Epithelial cell of prostate (primary cell): ENCODE results near the gene SELENOM.

ENCODE experiments used
- DNase-seq: peaks from one replicate; pipeline ENCODE4 v3.0.0-alpha.2; 2011; ENCODE audit warnings: low read depth, low spot score
- H3K27ac ChIP-seq: fragments of 450-650 bp; 2 replicates; pipeline ENCODE4 v1.5.1; 2017; ENCODE audit warnings: mild to moderate bottlenecking

SELENOM gene

GRCh38 chr22:31107178-31107893 lies at the start of gene SELENOM:
TSS of gene SELENOM (minus strand) at chr22:31107568. CDS start at chr22:31107505, 63 bp downstream.
- DNase-seq, result peak; percentile 79
- H3K27ac ChIP-seq, result peak within 1 kb of the TSS; percentile 63

DNA sequence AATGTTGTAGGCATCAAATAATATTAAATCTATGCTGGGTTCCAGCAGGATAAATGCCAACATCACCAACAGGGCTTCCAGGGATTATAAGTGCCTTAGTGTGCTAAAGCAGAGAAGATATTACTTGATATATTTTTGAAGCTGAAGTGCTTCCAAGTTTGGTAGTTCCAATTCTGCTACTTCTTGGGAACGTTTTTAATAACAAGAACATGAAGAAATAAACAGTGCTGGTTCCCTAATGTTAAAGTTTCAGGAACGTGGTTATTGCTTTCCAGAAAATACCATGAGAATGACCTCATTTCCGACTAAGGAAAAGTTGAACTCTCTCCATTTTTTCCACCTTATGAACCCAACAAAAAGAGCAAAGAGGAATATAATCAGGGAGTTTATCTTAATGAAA lies 48.1 kb upstream of the SELENOM start:
- no peak for DNase-seq
- no peak overlapping the region for H3K27ac ChIP-seq

DNA sequence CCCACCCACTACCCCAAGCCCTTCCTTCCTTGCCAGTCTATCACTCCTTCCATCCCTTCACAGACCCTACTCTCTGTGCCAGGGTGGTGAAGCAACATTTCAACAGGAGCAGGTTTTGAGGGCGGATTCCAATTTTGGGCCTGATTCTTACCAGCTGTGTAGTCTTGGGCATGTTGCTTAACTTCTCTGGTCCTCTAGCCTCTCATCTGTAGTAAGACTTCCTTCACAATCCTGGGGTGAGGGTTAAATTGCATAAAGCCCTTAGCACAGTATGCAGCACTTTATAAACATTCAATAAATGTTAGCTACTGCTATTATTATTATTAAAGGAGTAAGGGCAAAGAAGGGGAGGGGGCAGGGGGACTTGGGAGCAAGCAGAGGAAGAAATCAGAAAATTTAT lies 47.6 kb upstream of the SELENOM start:
- no peak for DNase-seq
- H3K27ac ChIP-seq, result no peak overlapping the region

DNA sequence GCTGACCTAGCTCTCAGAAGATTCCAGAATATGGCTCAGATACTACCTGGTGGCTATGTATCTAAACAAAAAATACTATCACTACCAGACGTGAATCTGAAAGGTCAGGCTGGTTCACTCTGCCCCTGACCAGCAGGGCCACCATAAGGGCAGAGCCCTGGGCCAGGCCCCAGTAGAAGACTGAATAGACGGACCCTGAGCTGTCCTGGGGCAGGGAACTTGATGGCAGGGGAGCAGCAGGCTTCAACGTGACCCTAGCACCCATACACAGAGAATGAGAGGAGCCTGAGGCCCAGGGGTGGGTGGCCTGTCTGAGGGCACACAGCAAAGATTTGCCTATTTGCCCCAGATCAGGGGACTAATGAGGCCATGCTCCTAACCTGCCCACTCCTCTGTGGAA lies 46.0 kb upstream of the SELENOM start:
- H3K27ac ChIP-seq, result no peak overlapping the region
- no peak for DNase-seq

DNA sequence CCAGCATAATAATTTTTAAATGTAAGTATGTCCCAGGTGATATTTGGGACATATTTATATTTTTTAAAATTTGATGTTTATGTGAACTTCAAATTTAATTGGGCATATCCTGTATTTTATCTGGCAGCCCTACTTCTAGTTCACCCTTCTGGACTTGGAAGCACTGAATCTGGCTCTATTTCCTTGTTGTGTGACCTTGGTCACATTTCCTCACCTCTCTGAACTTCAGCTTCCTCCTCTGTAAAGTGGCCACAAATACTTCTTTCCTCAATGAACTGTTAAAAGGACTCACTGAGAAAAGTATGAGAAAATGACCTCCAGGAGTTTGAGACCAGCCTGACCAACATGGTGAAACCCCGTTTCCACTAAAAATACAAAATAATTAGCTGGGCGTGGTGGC lies 44.5 kb upstream of the SELENOM start:
- H3K27ac ChIP-seq, result no peak overlapping the region
- DNase-seq, result no peak

GRCh38 chr22:31150615-31151014 lies 43.2 kb upstream of the SELENOM start:
- no peak overlapping the region for H3K27ac ChIP-seq

GRCh38 chr22:31148953-31149627 lies 41.7 kb upstream of the SELENOM start:
- H3K27ac ChIP-seq, result no peak overlapping the region
- DNase-seq, result no peak

More at GRCh38 chr22:31150615-31151014, 43.2 kb upstream of the SELENOM start:
- DNase-seq, result no peak

DNA sequence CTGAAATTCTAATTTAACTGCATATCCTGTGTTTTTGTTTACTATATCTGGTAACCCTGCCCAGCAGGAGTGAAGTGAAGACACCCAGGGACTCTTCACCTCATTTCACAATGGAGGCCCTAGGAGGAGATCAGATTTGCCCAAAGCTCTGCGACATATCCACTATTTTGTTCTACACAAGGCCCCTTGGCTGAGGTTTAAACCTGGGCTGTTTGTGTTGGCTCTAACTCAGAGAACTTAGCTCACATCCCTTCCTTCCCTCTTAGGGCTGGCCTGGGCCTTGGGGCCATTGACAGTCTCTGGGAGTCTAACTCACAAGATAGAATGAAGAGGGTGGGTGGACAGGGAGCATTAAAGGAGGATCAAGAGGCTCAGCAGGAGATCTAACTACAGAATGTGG lies 41.1 kb upstream of the SELENOM start:
- DNase-seq, result no peak
- H3K27ac ChIP-seq, result no peak overlapping the region

GRCh38 chr22:31144223-31144622 lies 36.9 kb upstream of the SELENOM start:
- peak; percentile 34 for DNase-seq
- peak overlapping the region; percentile 45 for H3K27ac ChIP-seq

DNA sequence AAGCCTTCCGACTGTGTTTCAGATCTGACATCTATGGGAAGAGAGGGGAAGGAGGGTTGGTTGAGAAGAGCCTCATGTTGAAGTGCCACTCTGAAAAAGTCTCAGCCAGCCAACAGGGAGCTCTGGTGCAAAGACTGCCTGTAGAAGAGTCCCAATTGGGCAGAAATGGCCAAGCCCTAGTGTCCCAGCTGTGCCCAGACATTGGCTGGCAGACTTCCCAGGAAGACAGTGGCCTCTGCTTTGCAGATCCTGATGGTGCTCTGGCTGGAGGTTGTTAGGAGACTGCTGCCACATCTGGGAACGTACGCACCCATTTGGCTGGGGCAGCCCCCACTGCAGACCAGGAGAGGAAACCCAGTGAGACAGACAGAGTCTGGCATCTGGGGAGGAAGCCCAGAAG lies 36.2 kb upstream of the SELENOM start:
- no peak for DNase-seq
- peak overlapping the region; percentile 45 for H3K27ac ChIP-seq

GRCh38 chr22:31143038-31143437 lies 35.7 kb upstream of the SELENOM start:
- H3K27ac ChIP-seq, result no peak overlapping the region
- DNase-seq, result no peak

GRCh38 chr22:31142285-31142684 lies 34.9 kb upstream of the SELENOM start:
- DNase-seq, result no peak

DNA sequence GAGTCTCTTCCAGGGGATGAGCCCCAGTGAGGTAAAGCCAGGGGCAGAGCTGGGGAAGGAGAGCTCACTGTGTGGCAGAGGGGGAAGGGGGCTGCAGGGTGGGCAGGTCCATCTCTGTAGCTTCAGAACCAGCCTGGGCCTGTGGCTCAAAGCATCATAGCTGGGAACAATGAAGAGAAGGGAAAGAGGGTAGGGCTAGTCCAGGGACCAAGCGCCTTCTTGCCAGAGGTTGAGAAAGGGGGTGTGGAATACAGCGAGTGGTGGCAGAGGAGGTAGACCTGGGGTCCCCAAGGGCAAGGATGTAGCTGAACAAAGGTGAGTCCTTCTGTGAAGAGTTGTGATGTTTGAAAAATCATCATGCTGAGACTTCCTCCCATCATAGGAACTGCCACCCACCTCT lies 34.2 kb upstream of the SELENOM start:
- H3K27ac ChIP-seq, result no peak overlapping the region
- no peak for DNase-seq

More at GRCh38 chr22:31142285-31142684, 34.9 kb upstream of the SELENOM start:
- H3K27ac ChIP-seq, result no peak overlapping the region

DNA sequence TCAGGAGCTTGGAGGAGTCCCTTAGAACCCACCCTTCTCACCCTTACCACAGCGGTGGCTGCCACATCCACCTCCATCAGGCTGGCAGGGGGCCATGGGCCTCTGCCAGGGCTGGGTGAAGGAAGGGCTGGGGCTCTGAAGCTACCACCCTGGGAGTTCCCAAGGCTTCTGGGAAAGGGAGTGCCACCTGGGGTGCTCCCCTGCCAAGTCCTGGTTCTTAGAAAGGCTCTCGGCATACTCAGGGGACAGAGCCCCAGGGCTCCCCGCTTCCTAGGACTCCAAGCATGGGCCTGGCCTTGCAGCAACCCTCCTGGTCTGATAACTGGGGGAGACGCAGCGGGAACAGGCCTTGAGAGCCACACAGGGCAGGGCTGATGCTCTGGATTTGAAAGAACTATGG lies 33.4 kb upstream of the SELENOM start:
- no peak overlapping the region for H3K27ac ChIP-seq
- no peak for DNase-seq

- no peak for DNase-seq
- no peak within 1 kb of the TSS for H3K27ac ChIP-seq
These were observed 32.7 kb upstream of the SELENOM start, which contains the start of gene PLA2G3 for GRCh38 chr22:31139866-31140716. TSS of gene PLA2G3 (minus strand) at chr22:31140508. CDS start at chr22:31140354, 154 bp downstream.

DNA sequence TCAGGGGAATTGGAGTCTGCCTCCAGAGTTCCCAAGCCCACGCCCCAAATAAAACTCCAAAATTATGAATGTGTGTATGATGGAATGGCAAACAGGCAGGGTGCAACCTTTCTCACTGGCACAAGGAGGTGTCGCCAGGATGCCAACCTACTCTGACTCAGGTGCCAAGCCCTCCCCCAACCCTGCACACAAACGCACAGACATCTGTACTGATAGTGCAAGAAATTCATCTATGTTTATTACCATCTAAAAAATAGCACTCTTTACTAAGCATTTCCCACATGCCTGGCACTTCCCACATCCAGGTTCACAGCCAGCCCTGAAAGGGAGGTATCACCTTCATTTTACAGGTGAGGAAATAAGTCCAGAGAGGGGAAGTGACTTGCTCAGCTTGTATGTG lies 31.7 kb upstream of the SELENOM start:
- H3K27ac ChIP-seq, result no peak overlapping the region
- no peak for DNase-seq

DNA sequence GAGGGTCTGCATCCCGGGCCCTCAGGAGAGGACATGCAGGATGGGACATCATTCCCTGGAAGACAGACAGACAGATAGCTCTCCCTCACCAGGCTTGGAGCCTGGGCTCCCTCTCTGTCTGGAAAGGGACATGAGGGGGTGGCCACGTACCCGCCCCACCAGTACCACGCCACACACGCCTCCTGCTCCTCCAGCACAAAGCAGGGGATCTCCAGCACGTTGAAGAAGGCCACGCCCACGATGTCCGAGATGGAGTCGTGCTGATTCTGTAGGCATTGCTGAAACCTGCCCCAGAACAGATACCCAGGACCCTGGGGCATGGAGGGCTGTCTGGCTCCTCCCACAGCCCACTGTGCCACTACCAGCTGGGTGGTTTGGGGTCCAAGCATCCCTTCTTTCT lies 30.8 kb upstream of the SELENOM start:
- no peak overlapping the region for H3K27ac ChIP-seq
- DNase-seq, result no peak

- no peak overlapping the region for H3K27ac ChIP-seq
- DNase-seq, result no peak
These were observed 30.4 kb upstream of the SELENOM start for GRCh38 chr22:31137721-31138120.

GRCh38 chr22:31136711-31137110 lies 29.3 kb upstream of the SELENOM start:
- DNase-seq, result no peak
- no peak overlapping the region for H3K27ac ChIP-seq

DNA sequence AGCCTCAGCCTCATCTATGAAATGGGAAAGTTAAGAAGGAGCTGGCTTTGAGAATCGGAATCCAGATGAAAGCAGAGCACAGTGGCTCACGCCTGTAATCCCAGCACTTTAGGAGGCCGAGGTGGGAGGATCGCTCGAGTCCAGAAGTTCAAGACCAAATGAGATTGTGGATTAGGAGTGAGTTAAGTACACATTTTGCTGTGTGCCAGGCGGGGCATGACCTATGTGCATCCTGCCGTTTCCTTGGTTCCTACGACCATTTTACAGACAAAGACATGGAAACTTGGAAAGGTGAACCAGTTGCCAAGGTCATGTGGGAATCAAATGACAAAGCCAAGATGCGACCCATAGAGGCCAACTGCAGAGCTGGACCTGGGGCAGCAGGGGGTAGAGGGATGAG lies 28.8 kb upstream of the SELENOM start:
- DNase-seq, result no peak
- H3K27ac ChIP-seq, result no peak overlapping the region

DNA sequence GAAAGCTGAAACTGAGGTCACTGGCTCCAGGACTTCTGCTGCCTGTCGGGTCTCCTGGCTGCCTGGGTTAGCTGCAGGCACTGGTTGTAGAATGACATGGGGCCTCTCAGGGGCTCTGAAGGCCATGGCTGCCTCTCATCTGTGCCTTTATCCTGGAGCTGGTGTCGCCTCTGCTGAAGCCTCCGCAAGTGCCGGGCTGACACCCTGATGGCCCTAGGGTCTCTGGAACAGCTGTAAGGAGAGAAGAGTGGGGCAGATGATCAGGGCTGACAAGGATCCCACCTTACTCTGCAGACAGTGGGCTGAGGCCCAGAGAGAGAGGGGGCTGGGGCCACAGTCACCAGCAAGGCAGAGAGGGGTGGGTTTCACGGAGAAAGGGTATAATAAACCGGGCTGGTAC lies 28.3 kb upstream of the SELENOM start:
- H3K27ac ChIP-seq, result no peak overlapping the region
- no peak for DNase-seq
